Measurements from ENCODE around the gene MICAL2.

MICAL2 gene

GRCh38 chr11:12291313-12291712, 180.9 kb downstream of the MICAL2 start:
- ATAC-seq, result no peak
- no peak for TF ChIP-seq TOX (CRISPR knock-in tag; IDR thresholded peaks at IDR 0.05; ENCODE audit: borderline replicate concordance)
- no peak for TF ChIP-seq BACH2 (CRISPR knock-in tag; IDR thresholded peaks at IDR 0.05; ENCODE audit: borderline replicate concordance)
- no peak for TF ChIP-seq PPARA (CRISPR knock-in tag; IDR thresholded peaks at IDR 0.05; ENCODE audit: borderline replicate concordance)
- no peak for TF ChIP-seq ARNTL (CRISPR knock-in tag; IDR thresholded peaks at IDR 0.05; ENCODE audit: borderline replicate concordance, low read depth)
- no peak for TF ChIP-seq GLIS3 (CRISPR knock-in tag; IDR thresholded peaks at IDR 0.05)
- TF ChIP-seq ZC3H10 (CRISPR knock-in tag; IDR thresholded peaks at IDR 0.05), result no peak
- no peak for TF ChIP-seq CSDC2 (CRISPR knock-in tag; IDR thresholded peaks at IDR 0.05)
- TF ChIP-seq ESRRG (CRISPR knock-in tag; IDR thresholded peaks at IDR 0.05), result no peak

GRCh38 chr11:12291766-12292165, 181.4 kb downstream of the MICAL2 start:
- ATAC-seq, result no peak
- no peak for TF ChIP-seq OSR1 (CRISPR knock-in tag; IDR thresholded peaks at IDR 0.05)
- TF ChIP-seq ZNF8 (CRISPR knock-in tag; IDR thresholded peaks at IDR 0.05), result no peak
- TF ChIP-seq CSDC2 (CRISPR knock-in tag; IDR thresholded peaks at IDR 0.05), result no peak
- no peak for TF ChIP-seq ZNF565 (CRISPR knock-in tag; conservative IDR thresholded peaks at IDR 0.05; ENCODE audit: low read depth)
- no peak for TF ChIP-seq TOX (CRISPR knock-in tag; IDR thresholded peaks at IDR 0.05; ENCODE audit: borderline replicate concordance)
- no peak for TF ChIP-seq ZFP3 (CRISPR knock-in tag; IDR thresholded peaks at IDR 0.05)
- no peak for TF ChIP-seq PATZ1 (CRISPR knock-in tag; IDR thresholded peaks at IDR 0.05; ENCODE audit: borderline replicate concordance)
- TF ChIP-seq RARB (CRISPR knock-in tag; IDR thresholded peaks at IDR 0.05), result no peak
- TF ChIP-seq ISL1 (CRISPR knock-in tag; IDR thresholded peaks at IDR 0.05), result no peak
- TF ChIP-seq GLIS3 (CRISPR knock-in tag; IDR thresholded peaks at IDR 0.05), result no peak
- TF ChIP-seq ESRRG (CRISPR knock-in tag; IDR thresholded peaks at IDR 0.05), result no peak

- no peak for TF ChIP-seq ZNF8 (CRISPR knock-in tag; IDR thresholded peaks at IDR 0.05)
- TF ChIP-seq ARNTL (CRISPR knock-in tag; IDR thresholded peaks at IDR 0.05; ENCODE audit: borderline replicate concordance, low read depth), result no peak
- no peak for TF ChIP-seq CSDC2 (CRISPR knock-in tag; IDR thresholded peaks at IDR 0.05)
- TF ChIP-seq GLIS3 (CRISPR knock-in tag; IDR thresholded peaks at IDR 0.05), result no peak
- TF ChIP-seq BACH2 (CRISPR knock-in tag; IDR thresholded peaks at IDR 0.05; ENCODE audit: borderline replicate concordance), result no peak
- no peak for ATAC-seq
Observed at GRCh38 chr11:12292766-12293165, 182.4 kb downstream of the MICAL2 start.

- TF ChIP-seq POU6F1 (CRISPR knock-in tag; IDR thresholded peaks at IDR 0.05; ENCODE audit: borderline replicate concordance, low read depth) (no peak), CSRNP3 (CRISPR knock-in tag; IDR thresholded peaks at IDR 0.05) (no peak), ARNTL (CRISPR knock-in tag; IDR thresholded peaks at IDR 0.05; ENCODE audit: borderline replicate concordance, low read depth) (no peak), OSR1 (CRISPR knock-in tag; IDR thresholded peaks at IDR 0.05) (no peak), ZNF70 (CRISPR knock-in tag; IDR thresholded peaks at IDR 0.05) (no peak), ZNF8 (CRISPR knock-in tag; IDR thresholded peaks at IDR 0.05) (no peak), PPARA (CRISPR knock-in tag; IDR thresholded peaks at IDR 0.05; ENCODE audit: borderline replicate concordance) (no peak), PATZ1 (CRISPR knock-in tag; IDR thresholded peaks at IDR 0.05; ENCODE audit: borderline replicate concordance) (no peak), ISL1 (CRISPR knock-in tag; IDR thresholded peaks at IDR 0.05) (no peak), RARB (CRISPR knock-in tag; IDR thresholded peaks at IDR 0.05) (no peak), TSHZ2 (CRISPR knock-in tag; IDR thresholded peaks at IDR 0.05) (no peak), ZC3H10 (CRISPR knock-in tag; IDR thresholded peaks at IDR 0.05) (no peak)
- no peak for ATAC-seq
Observed at GRCh38 chr11:12293486-12293885, 183.1 kb downstream of the MICAL2 start.
